ENCODE results near the gene RNF213.

DNA sequence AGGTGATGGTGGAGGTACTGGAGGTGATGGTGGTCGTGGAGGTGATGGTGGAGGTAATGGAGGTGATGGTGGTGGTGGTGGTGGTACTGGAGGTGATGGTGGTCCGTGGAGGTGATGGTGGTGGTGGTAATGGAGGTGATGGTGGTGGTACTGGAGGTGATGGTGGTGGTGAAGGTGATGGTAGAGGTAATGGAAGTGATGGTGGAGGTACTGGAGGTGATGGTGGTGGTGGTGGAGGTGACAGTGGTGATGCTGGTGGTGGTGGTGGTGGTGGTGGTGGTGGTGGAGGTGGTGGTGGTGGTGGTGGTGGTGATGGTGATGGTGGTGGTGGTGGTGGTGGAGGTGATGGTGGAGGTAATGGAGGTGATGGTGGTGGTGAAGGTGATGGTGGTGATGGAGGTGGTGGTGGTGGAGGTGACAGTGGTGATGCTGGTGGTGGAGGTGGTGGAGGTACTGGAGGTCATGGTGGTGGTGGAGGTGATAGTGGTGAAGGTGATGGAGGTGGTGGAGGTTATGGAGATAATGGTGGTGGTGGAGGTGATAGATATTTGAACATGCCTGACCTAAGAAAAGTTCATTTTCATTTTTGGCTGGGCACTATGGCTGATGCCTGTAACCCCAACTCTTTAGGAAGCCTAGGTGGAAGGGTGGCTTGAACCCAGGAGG, 55.0 kb downstream of the RNF213 start:
- no peak for TF ChIP-seq POLR2AphosphoS5 (IDR thresholded peaks at IDR 0.05; ENCODE audit: low read depth, low read length)
- TF ChIP-seq, protein P1, sequence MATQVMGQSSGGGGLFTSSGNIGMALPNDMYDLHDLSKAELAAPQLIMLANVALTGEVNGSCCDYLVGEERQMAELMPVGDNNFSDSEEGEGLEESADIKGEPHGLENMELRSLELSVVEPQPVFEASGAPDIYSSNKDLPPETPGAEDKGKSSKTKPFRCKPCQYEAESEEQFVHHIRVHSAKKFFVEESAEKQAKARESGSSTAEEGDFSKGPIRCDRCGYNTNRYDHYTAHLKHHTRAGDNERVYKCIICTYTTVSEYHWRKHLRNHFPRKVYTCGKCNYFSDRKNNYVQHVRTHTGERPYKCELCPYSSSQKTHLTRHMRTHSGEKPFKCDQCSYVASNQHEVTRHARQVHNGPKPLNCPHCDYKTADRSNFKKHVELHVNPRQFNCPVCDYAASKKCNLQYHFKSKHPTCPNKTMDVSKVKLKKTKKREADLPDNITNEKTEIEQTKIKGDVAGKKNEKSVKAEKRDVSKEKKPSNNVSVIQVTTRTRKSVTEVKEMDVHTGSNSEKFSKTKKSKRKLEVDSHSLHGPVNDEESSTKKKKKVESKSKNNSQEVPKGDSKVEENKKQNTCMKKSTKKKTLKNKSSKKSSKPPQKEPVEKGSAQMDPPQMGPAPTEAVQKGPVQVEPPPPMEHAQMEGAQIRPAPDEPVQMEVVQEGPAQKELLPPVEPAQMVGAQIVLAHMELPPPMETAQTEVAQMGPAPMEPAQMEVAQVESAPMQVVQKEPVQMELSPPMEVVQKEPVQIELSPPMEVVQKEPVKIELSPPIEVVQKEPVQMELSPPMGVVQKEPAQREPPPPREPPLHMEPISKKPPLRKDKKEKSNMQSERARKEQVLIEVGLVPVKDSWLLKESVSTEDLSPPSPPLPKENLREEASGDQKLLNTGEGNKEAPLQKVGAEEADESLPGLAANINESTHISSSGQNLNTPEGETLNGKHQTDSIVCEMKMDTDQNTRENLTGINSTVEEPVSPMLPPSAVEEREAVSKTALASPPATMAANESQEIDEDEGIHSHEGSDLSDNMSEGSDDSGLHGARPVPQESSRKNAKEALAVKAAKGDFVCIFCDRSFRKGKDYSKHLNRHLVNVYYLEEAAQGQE (IDR thresholded peaks at IDR 0.05; ENCODE audit: insufficient read depth in 1 of 2, low read depth in 2 of 2, low read length in 2 of 2), result no peak
- TF ChIP-seq SIN3A (IDR thresholded peaks at IDR 0.05; ENCODE audit: borderline replicate concordance, insufficient read depth, low read length), result no peak
- no peak for TF ChIP-seq TAF1 (IDR thresholded peaks at IDR 0.05; ENCODE audit: borderline replicate concordance, insufficient read depth, low read length)

Data from PFSK-1 (cell line).